GM19099 (cell line): Measurements from ENCODE around the gene GUSB.

Experiments
- POLR2A ChIP-seq: IDR thresholded peaks from 3 replicates; pipeline ENCODE4 v1.6.1; 2011; ENCODE audit warnings: low read depth; ENCODE audit not compliant: insufficient read length; ENCODE audit errors: extremely low read depth

GUSB gene

GRCh38 chr7:65974876-65975275 is 7.1 kb downstream of the GUSB start:
- no peak for TF ChIP-seq POLR2A

- TF ChIP-seq POLR2A: no peak
Observed at GRCh38 chr7:65974191-65974801, 7.7 kb downstream of the GUSB start.

GRCh38 chr7:65972976-65973375 is 9.0 kb downstream of the GUSB start:
- TF ChIP-seq POLR2A: no peak

- no peak for TF ChIP-seq POLR2A
Observed at GRCh38 chr7:65971021-65971420, 11.0 kb downstream of the GUSB start.

- no peak for TF ChIP-seq POLR2A
Observed at GRCh38 chr7:65968256-65969185, 13.5 kb downstream of the GUSB start.

GRCh38 chr7:65967361-65968155 is 14.5 kb downstream of the GUSB start:
- no peak for TF ChIP-seq POLR2A

- no peak for TF ChIP-seq POLR2A
Observed at GRCh38 chr7:65966146-65966545, 15.9 kb downstream of the GUSB start.

- TF ChIP-seq POLR2A: no peak
Observed at GRCh38 chr7:65962033-65962432, 20.0 kb downstream of the GUSB start.

- no peak for TF ChIP-seq POLR2A
Observed at GRCh38 chr7:65960351-65961074, 21.5 kb downstream of the GUSB start.

- TF ChIP-seq POLR2A: no peak
Observed at GRCh38 chr7:65955718-65956117, 26.3 kb downstream of the GUSB start.

GRCh38 chr7:65953890-65954450 is 28.0 kb downstream of the GUSB start:
- TF ChIP-seq POLR2A: no peak

- no peak for TF ChIP-seq POLR2A
Observed at GRCh38 chr7:65953001-65953720, 28.9 kb downstream of the GUSB start.

- no peak for TF ChIP-seq POLR2A
Observed at GRCh38 chr7:65951837-65952578, 30.0 kb downstream of the GUSB start.
